Medulla oblongata (tissue), 1 donor: Measurements from ENCODE around the gene WNT7B.

Experiments used
- DNase-seq: peaks from one replicate; pipeline ENCODE4 v3.0.0-alpha.2; 2015; ENCODE audit errors: extremely low spot score

The WNT7B gene

GRCh38 chr22:45928726-45929368 is 48.1 kb downstream of the WNT7B start:
- no peak for DNase-seq

GRCh38 chr22:45927059-45927458 is 49.9 kb downstream of the WNT7B start:
- no peak for DNase-seq

- no peak for DNase-seq
Measured at GRCh38 chr22:45926433-45926832, 50.5 kb downstream of the WNT7B start.

- DNase-seq, result no peak
Measured at GRCh38 chr22:45925811-45926351, 51.1 kb downstream of the WNT7B start.

- DNase-seq, result no peak
Measured at GRCh38 chr22:45923835-45924234, 53.1 kb downstream of the WNT7B start.

- DNase-seq, result no peak
Measured at GRCh38 chr22:45923212-45923611, 53.8 kb downstream of the WNT7B start.

GRCh38 chr22:45922661-45923060 is 54.3 kb downstream of the WNT7B start:
- DNase-seq, result no peak

- no peak for DNase-seq
Measured at GRCh38 chr22:45922256-45922655, 54.7 kb downstream of the WNT7B start.

GRCh38 chr22:45919504-45920286 is 57.3 kb downstream of the WNT7B start:
- no peak for DNase-seq

- DNase-seq, result no peak
Measured at GRCh38 chr22:45918459-45919370, 58.2 kb downstream of the WNT7B start.

- DNase-seq, result no peak
Measured at GRCh38 chr22:45917700-45918458, 59.1 kb downstream of the WNT7B start.

- no peak for DNase-seq
Measured at GRCh38 chr22:45917146-45917545, 59.8 kb downstream of the WNT7B start.

- DNase-seq, result no peak
Measured at GRCh38 chr22:45916515-45916914, 60.4 kb downstream of the WNT7B start.

- DNase-seq, result no peak
Measured at GRCh38 chr22:45915841-45916240, 61.1 kb downstream of the WNT7B start.

- DNase-seq, result no peak
Measured at GRCh38 chr22:45915151-45915550, 61.8 kb downstream of the WNT7B start.

- no peak for DNase-seq
Measured at GRCh38 chr22:45914309-45914708, 62.7 kb downstream of the WNT7B start.

GRCh38 chr22:45912910-45913309 is 64.1 kb downstream of the WNT7B start:
- DNase-seq, result no peak

- no peak for DNase-seq
Measured at GRCh38 chr22:45911601-45912271, 65.2 kb downstream of the WNT7B start.

GRCh38 chr22:45910928-45911467 is 66.0 kb downstream of the WNT7B start:
- DNase-seq, result no peak

- no peak for DNase-seq
Measured at GRCh38 chr22:45908961-45909360, 68.0 kb downstream of the WNT7B start.
